Gastrocnemius medialis (tissue), 4 donors: Measurements from ENCODE around the gene TTK. TPM values are rescaled to one million over a fixed set of nuclear protein-coding genes. Genes with fewer than 3 reads are reported as not detected.

ENCODE experiments used
- ATAC-seq, 2 donors: fragments of 150-250 bp; one replicate each; pipeline ENCODE4 v1.9.1; 2016
- DNase-seq, 2 donors: peaks; one replicate each; pipeline ENCODE4 v3.0.0-alpha.2; 2019
- H3K27ac ChIP-seq, 4 donors: fragments of 200-600 bp; sonication (generic); 1 replicate in 1 of 4; 2 replicates in 3 of 4; pipeline ENCODE4 v1.5.1; 2016 to 2018; ENCODE audit warnings: mild to moderate bottlenecking in 2 of 4, moderate library complexity in 1 of 4
- H3K27me3 ChIP-seq, 3 donors: fragments of 200-600 bp; sonication (generic) in 2 of 3; 1 replicate in 1 of 3; 2 replicates in 2 of 3; pipeline versions ENCODE4 v1.5.1 to v1.6.0; 2016 to 2019; ENCODE audit warnings: mild to moderate bottlenecking in 1 of 3, moderate library complexity in 1 of 3
- H3K36me3 ChIP-seq, 2 donors: fragments of 200-600 bp; sonication (generic) in 1 of 2; one replicate each; pipeline ENCODE4 v1.5.1; 2017 to 2018
- H3K4me1 ChIP-seq, 2 donors: fragments of 200-600 bp; sonication (generic) in 1 of 2; one replicate each; pipeline ENCODE4 v1.5.1; 2016 to 2017; ENCODE audit warnings: mild to moderate bottlenecking in 2 of 2
- H3K4me3 ChIP-seq, 4 donors: fragments of 200-600 bp; sonication (generic) in 3 of 4; 1 replicate in 1 of 4; 2 replicates in 3 of 4; pipeline ENCODE4 v1.5.1; 2016 to 2019; ENCODE audit warnings: mild to moderate bottlenecking in 2 of 4
- H3K9me3 ChIP-seq, 3 donors: fragments of 200-600 bp; sonication (generic) in 2 of 3; 1 replicate in 1 of 3; 2 replicates in 2 of 3; pipeline ENCODE4 v1.5.1; 2016 to 2019
- POLR2A ChIP-seq, 2 donors: fragments of 450-650 bp; IDR thresholded peaks; one replicate each; pipeline ENCODE4 v1.6.1; 2017; ENCODE audit warnings: antibody characterized with exemption in 2 of 2, mild to moderate bottlenecking in 2 of 2, moderate library complexity in 2 of 2
- in situ Hi-C, 4 donors: fragments of 200-750 bp; cut with MboI; loops; one replicate each; pipeline versions ENCODE4 v1.15.0 to v1.8.0; 2017; ENCODE audit warnings: low sequenced_read_pairs in 4 of 4
- intact Hi-C: fragments of 100-400 bp; cut with DNase I; formaldehyde crosslinking; loops from one replicate; pipeline ENCODE4 v1.15.1; 2023; ENCODE audit warnings: low total_unique reads
- total RNA-seq, 4 donors: library from RNA; depleted of rRNA; stranded (reverse); fragments of >200 nt; gene quantifications; one replicate each; pipeline versions ENCODE4 v1.1.0 to v1.2.3, GENCODE V29; 2016
- TF ChIP-seq, protein P1 (sequence below), 5 experiments: fragments of 450-650 bp in 3 of 5; fragments of 200-600 bp in 2 of 5; sonication (generic) in 2 of 5; IDR thresholded peaks in 4 of 5; conservative IDR thresholded peaks in 1 of 5; 1 replicate in 4 of 5; 2 replicates in 1 of 5; pipeline ENCODE4 v1.5.1; 2016 to 2019; ENCODE audit warnings: antibody characterized with exemption in 5 of 5, mild to moderate bottlenecking in 3 of 5, moderate library complexity in 3 of 5

TTK gene
- total RNA-seq, result 1 to 10 TPM in 1 of 4 donors, under 1 TPM in 1, not detected in 2; 0.24 to 3.4 TPM

- Histone ChIP-seq H3K27me3 (no peaks in the 10 kb centered on the region), H3K9me3 (no peaks in the 10 kb centered on the region), H3K27ac (peak within 1 kb of the TSS; percentile 71 to 82 (median 80)), H3K4me3 (peak within 1 kb of the TSS; percentile 69 to 71 (median 70)), H3K36me3 (no peaks in the 10 kb centered on the region), H3K4me1 (peaks cover 7 to 12% of the 10 kb centered on the region in 2 donors)
- intact Hi-C loops, result loop anchor here (5.0 kb wide), 2 partner anchors 103 to 1748 kb away; partner anchors contain the start of genes BCKDHB and TENT5A
- DNase-seq, result peak; percentile 78 to 87
- TF ChIP-seq, protein P1, sequence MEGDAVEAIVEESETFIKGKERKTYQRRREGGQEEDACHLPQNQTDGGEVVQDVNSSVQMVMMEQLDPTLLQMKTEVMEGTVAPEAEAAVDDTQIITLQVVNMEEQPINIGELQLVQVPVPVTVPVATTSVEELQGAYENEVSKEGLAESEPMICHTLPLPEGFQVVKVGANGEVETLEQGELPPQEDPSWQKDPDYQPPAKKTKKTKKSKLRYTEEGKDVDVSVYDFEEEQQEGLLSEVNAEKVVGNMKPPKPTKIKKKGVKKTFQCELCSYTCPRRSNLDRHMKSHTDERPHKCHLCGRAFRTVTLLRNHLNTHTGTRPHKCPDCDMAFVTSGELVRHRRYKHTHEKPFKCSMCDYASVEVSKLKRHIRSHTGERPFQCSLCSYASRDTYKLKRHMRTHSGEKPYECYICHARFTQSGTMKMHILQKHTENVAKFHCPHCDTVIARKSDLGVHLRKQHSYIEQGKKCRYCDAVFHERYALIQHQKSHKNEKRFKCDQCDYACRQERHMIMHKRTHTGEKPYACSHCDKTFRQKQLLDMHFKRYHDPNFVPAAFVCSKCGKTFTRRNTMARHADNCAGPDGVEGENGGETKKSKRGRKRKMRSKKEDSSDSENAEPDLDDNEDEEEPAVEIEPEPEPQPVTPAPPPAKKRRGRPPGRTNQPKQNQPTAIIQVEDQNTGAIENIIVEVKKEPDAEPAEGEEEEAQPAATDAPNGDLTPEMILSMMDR (IDR thresholded peaks at IDR 0.05 in 4 of 5, conservative IDR thresholded peaks at IDR 0.05 in 1 of 5), result no peak
- peak; percentile 35 to 57 for TF ChIP-seq POLR2A (IDR thresholded peaks at IDR 0.05)
- peak; percentile 98 to 100 for ATAC-seq
- in situ Hi-C loops, result no loop called here
Observed at GRCh38 chr6:80004173-80005072, at the start of gene TTK. TSS of gene TTK (plus strand) at chr6:80004649. CDS start at chr6:80005844, 1,195 bp downstream.

DNA sequence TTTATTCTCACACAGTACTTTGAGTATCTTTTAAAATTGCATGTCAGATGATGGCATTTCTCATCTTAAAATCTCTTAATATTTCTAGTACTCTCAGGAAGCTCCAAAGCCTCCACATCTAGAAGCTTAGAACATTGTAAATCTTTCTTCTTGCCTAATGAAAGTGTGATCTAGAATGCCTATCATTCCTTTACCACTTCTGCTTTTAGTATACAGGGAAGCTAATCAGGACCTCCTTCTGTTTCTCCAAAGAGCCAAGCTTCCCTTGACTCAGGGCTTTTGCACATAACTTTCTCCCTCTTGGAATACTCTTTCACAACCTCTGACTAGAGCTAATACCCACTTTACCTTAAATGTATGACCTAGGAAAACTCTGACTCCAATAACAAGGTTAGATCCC, 49.6 kb upstream of the TTK start:
- DNase-seq (no peak), ATAC-seq (no peak)
- Histone ChIP-seq H3K36me3 (no peaks in the 10 kb centered on the region), H3K4me1 (no peaks in the 10 kb centered on the region), H3K27ac (no peak overlapping the region), H3K27me3 (no peaks in the 10 kb centered on the region), H3K9me3 (no peaks in the 10 kb centered on the region), H3K4me3 (no peak overlapping the region)
- in situ Hi-C loops, result no loop called here
- TF ChIP-seq, protein P1 (IDR thresholded peaks at IDR 0.05 in 4 of 5, conservative IDR thresholded peaks at IDR 0.05 in 1 of 5), result no peak
- no peak for TF ChIP-seq POLR2A (IDR thresholded peaks at IDR 0.05)
- intact Hi-C loops, result no loop called here

- Histone ChIP-seq H3K27me3 (no peaks in the 10 kb centered on the region), H3K4me1 (no peaks in the 10 kb centered on the region), H3K36me3 (no peaks in the 10 kb centered on the region), H3K4me3 (no peak overlapping the region), H3K27ac (no peak overlapping the region), H3K9me3 (peaks cover 0 to 7% (median 0%) of the 10 kb centered on the region in 3 donors)
- DNase-seq, result no peak
- in situ Hi-C loops (no loop called here), intact Hi-C loops (no loop called here)
- ATAC-seq, result no peak
- TF ChIP-seq, protein P1 (IDR thresholded peaks at IDR 0.05 in 4 of 5, conservative IDR thresholded peaks at IDR 0.05 in 1 of 5), result no peak
Observed at GRCh38 chr6:79964607-79965081, 39.8 kb upstream of the TTK start.

GRCh38 chr6:79967178-79967577, 37.3 kb upstream of the TTK start:
- TF ChIP-seq, protein P1 (IDR thresholded peaks at IDR 0.05 in 4 of 5, conservative IDR thresholded peaks at IDR 0.05 in 1 of 5), result no peak
- no peak for TF ChIP-seq POLR2A (IDR thresholded peaks at IDR 0.05)
- Histone ChIP-seq H3K4me3 (no peak overlapping the region), H3K27me3 (no peaks in the 10 kb centered on the region), H3K36me3 (no peaks in the 10 kb centered on the region), H3K27ac (no peak overlapping the region), H3K9me3 (peaks cover 0 to 7% (median 0%) of the 10 kb centered on the region in 3 donors), H3K4me1 (no peaks in the 10 kb centered on the region)
- intact Hi-C loops (no loop called here), in situ Hi-C loops (no loop called here)
- no peak for DNase-seq
- ATAC-seq, result no peak
